Peyer's patch (tissue), 4 donors: ENCODE data around the gene NFIX. TPM values are rescaled to one million over a fixed set of nuclear protein-coding genes. Genes with fewer than 3 reads are reported as not detected.

Source experiments
- DNase-seq, 3 donors: peaks; one replicate each; pipeline ENCODE4 v3.0.0-alpha.2; 2017 to 2019
- H3K27ac ChIP-seq, 4 donors: fragments of 200-600 bp; sonication (generic); one replicate each; pipeline ENCODE4 v1.5.1; 2016 to 2019
- H3K27me3 ChIP-seq, 2 donors: fragments of 200-600 bp; sonication (generic); one replicate each; pipeline ENCODE4 v1.5.1; 2019
- H3K36me3 ChIP-seq, 3 donors: fragments of 200-600 bp; sonication (generic); one replicate each; pipeline ENCODE4 v1.5.1; 2016 to 2019
- H3K4me1 ChIP-seq, 4 donors: fragments of 200-600 bp; sonication (generic); one replicate each; pipeline ENCODE4 v1.5.1; 2016 to 2019
- H3K4me3 ChIP-seq, 4 donors: fragments of 200-600 bp; sonication (generic); 1 replicate in 3 of 4; 2 replicates in 1 of 4; pipeline ENCODE4 v1.5.1; 2016 to 2019; ENCODE audit warnings: mild to moderate bottlenecking in 1 of 4
- H3K9me3 ChIP-seq, 4 donors: fragments of 200-600 bp; sonication (generic); one replicate each; pipeline ENCODE4 v1.5.1; 2016 to 2019; ENCODE audit warnings: mild to moderate bottlenecking in 1 of 4
- CTCF ChIP-seq, 6 experiments: fragments of 450-650 bp in 4 of 6; fragments of 200-600 bp in 2 of 6; sonication (generic) in 1 of 6; IDR thresholded peaks; one replicate each; pipeline ENCODE4 v1.5.1; 2017 to 2019; ENCODE audit warnings: antibody characterized with exemption in 6 of 6, mild to moderate bottlenecking in 3 of 6, moderate library complexity in 1 of 6
- POLR2A ChIP-seq, 2 donors: fragments of 450-650 bp; IDR thresholded peaks; one replicate each; pipeline ENCODE4 v1.5.1; 2017; ENCODE audit warnings: antibody characterized with exemption in 2 of 2, mild to moderate bottlenecking in 2 of 2, moderate library complexity in 2 of 2
- total RNA-seq, 4 donors: library from RNA; depleted of rRNA; stranded (reverse); fragments of >200 nt; gene quantifications; one replicate each; pipeline ENCODE4 v1.1.0, GENCODE V29; 2016

The NFIX gene
- total RNA-seq, 4 donors from 2014 or later = 13.5 to 56.9 (median 40.0) TPM

DNA sequence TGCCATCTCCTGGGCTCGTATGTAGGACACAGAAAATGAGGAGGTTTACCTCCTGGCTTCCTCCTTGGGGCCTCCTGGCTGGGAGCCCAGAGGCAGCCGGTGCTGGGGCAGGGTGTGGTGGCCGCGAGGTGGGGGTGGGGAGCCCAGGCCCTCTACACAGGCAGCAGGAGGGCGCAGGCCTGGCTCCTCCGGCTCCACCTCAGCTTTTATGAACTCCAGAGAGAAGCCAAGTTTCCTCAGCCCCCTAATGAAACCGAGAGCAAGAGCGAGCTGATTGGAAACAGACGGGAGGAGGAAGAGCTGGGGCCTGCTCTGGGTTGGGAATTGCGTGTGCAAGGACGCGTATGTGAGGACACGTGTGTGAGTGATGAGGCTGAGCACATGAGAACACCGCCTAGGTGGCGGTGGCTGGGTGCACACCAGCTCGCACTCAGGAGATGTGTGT is 84.3 kb downstream of the NFIX start:
- TF ChIP-seq CTCF (IDR thresholded peaks at IDR 0.05) = peak in 1 of 6 experiments; percentile 10
- no peak for TF ChIP-seq POLR2A (IDR thresholded peaks at IDR 0.05)
- Histone ChIP-seq H3K36me3 (peaks cover 0 to 13% (median 0%) of the 10 kb centered on the region in 3 donors), H3K27ac (peak overlapping the region; percentile 17 to 82 (median 58))

GRCh38 chr19:13082192-13083007 is 87.1 kb downstream of the NFIX start:
- DNase-seq = no peak
- H3K4me1 ChIP-seq = peaks cover 0 to 36% (median 6%) of the 10 kb centered on the region in 4 donors
- H3K27me3 ChIP-seq = no peaks in the 10 kb centered on the region

More for the DNA sequence above, 84.3 kb downstream of the NFIX start:
- H3K4me3 ChIP-seq = no peak overlapping the region
- no peaks in the 10 kb centered on the region for H3K9me3 ChIP-seq
- H3K4me1 ChIP-seq = peaks cover 0 to 40% (median 6%) of the 10 kb centered on the region in 4 donors
- peak in 2 of 3 donors; percentile 66 to 81 for DNase-seq
- no peaks in the 10 kb centered on the region for H3K27me3 ChIP-seq

GRCh38 chr19:13083008-13083404 is 87.7 kb downstream of the NFIX start:
- H3K27me3 ChIP-seq = no peaks in the 10 kb centered on the region
- TF ChIP-seq CTCF (IDR thresholded peaks at IDR 0.05) (no peak), POLR2A (IDR thresholded peaks at IDR 0.05) (no peak)
- H3K4me1 ChIP-seq = peaks cover 0 to 30% (median 6%) of the 10 kb centered on the region in 4 donors
- H3K36me3 ChIP-seq = peaks cover 0 to 17% (median 0%) of the 10 kb centered on the region in 3 donors
- no peak overlapping the region for H3K27ac ChIP-seq
- no peaks in the 10 kb centered on the region for H3K9me3 ChIP-seq
- DNase-seq = no peak
- H3K4me3 ChIP-seq = no peak overlapping the region

More at GRCh38 chr19:13082192-13083007, 87.1 kb downstream of the NFIX start:
- Histone ChIP-seq H3K27ac (no peak overlapping the region), H3K36me3 (peaks cover 0 to 17% (median 0%) of the 10 kb centered on the region in 3 donors), H3K4me3 (no peak overlapping the region), H3K9me3 (no peaks in the 10 kb centered on the region)
- TF ChIP-seq POLR2A (IDR thresholded peaks at IDR 0.05) (no peak), CTCF (IDR thresholded peaks at IDR 0.05) (no peak)

- H3K9me3 ChIP-seq = no peaks in the 10 kb centered on the region
- DNase-seq = no peak
- H3K4me1 ChIP-seq = peaks cover 0 to 24% (median 5%) of the 10 kb centered on the region in 4 donors
- no peak for TF ChIP-seq POLR2A (IDR thresholded peaks at IDR 0.05)
- TF ChIP-seq CTCF (IDR thresholded peaks at IDR 0.05) = no peak
- no peak overlapping the region for H3K27ac ChIP-seq
- no peaks in the 10 kb centered on the region for H3K27me3 ChIP-seq
- no peak overlapping the region for H3K4me3 ChIP-seq
- H3K36me3 ChIP-seq = peaks cover 0 to 17% (median 0%) of the 10 kb centered on the region in 3 donors
Measured at GRCh38 chr19:13083627-13084026, 88.4 kb downstream of the NFIX start.

GRCh38 chr19:13085666-13086065 is 90.4 kb downstream of the NFIX start:
- H3K36me3 ChIP-seq = peaks cover 0 to 23% (median 0%) of the 10 kb centered on the region in 3 donors
- no peak for DNase-seq
- H3K9me3 ChIP-seq = no peaks in the 10 kb centered on the region
- H3K27ac ChIP-seq = no peak overlapping the region
- no peak overlapping the region for H3K4me3 ChIP-seq
- TF ChIP-seq POLR2A (IDR thresholded peaks at IDR 0.05) (no peak), CTCF (IDR thresholded peaks at IDR 0.05) (no peak)
- peaks cover 0 to 13% (median 0%) of the 10 kb centered on the region in 4 donors for H3K4me1 ChIP-seq
- H3K27me3 ChIP-seq = no peaks in the 10 kb centered on the region
